ENCODE data around the gene CEP19. TPM values are rescaled to one million over a fixed set of nuclear protein-coding genes. Genes with fewer than 3 reads are reported as not detected.
A peak's percentile ranks its signal among the peaks of the same experiment; 100 is the strongest.

CEP19 gene, protein sequence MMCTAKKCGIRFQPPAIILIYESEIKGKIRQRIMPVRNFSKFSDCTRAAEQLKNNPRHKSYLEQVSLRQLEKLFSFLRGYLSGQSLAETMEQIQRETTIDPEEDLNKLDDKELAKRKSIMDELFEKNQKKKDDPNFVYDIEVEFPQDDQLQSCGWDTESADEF
- total RNA-seq = 2.2 TPM
- long read RNA-seq, partial matches to known transcripts = 1 of 5 reads
- long read RNA-seq, other reads (novel, unspliced or antisense) = 0 of 5 reads

DNA sequence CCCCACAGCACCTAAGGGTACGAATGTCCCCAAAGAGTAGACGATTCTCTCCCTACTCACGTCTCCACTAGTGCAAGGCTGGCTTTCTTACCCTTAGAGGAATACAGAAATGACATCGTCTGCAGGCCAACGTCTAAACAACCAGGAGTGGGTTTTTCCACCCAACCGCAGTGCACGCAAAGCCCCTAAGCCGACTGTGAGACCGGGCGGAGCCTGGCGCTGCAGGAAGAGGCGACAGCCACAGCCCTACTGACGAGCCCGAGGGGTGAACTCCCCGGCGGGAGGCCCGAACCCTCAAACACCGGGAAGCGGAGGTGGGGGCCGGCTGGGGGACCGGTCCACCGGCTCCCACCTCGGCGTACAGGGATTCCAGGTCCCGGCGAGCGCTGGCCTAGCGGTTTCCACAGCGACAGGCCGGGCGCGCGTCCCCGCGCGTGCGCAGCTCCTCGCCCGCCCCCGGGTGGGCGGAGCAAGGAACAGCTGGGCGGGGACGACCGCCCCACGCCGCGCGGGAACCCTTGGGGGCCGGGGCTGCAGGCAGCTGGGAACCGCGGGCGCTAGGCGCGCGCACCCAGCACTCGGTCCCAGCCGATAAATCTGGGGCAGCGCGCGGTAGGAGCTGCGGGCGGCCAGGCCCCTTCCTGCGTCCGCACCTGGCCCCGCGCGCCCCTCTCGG lies at the start of gene CEP19, which contains the start of gene PIGX:
Gene CEP19, minus strand, starts transcription at position 413 of the 676 bp plus-strand sequence. CDS start 3,593 bp downstream, outside the sequence.
Gene PIGX, plus strand, starts transcription at position 540 of the 676 bp plus-strand sequence.
- H3K4me1 ChIP-seq = peaks cover 14% of the 10 kb centered on the region
- H3K27ac ChIP-seq = peak within 1 kb of the TSS; percentile 91
- H3K4me3 ChIP-seq = peak within 1 kb of the TSS; percentile 83
- no peaks in the 10 kb centered on the region for H3K27me3 ChIP-seq (ENCODE audit: low read depth)
- intact Hi-C loops (cut with DNase I) = no loop called here
- DNase-seq = peak; percentile 89
- TF ChIP-seq, protein P1, sequence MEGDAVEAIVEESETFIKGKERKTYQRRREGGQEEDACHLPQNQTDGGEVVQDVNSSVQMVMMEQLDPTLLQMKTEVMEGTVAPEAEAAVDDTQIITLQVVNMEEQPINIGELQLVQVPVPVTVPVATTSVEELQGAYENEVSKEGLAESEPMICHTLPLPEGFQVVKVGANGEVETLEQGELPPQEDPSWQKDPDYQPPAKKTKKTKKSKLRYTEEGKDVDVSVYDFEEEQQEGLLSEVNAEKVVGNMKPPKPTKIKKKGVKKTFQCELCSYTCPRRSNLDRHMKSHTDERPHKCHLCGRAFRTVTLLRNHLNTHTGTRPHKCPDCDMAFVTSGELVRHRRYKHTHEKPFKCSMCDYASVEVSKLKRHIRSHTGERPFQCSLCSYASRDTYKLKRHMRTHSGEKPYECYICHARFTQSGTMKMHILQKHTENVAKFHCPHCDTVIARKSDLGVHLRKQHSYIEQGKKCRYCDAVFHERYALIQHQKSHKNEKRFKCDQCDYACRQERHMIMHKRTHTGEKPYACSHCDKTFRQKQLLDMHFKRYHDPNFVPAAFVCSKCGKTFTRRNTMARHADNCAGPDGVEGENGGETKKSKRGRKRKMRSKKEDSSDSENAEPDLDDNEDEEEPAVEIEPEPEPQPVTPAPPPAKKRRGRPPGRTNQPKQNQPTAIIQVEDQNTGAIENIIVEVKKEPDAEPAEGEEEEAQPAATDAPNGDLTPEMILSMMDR (IDR thresholded peaks at IDR 0.05) = peak; percentile 8
- ATAC-seq = peak; percentile 98 to 99
- no peaks in the 10 kb centered on the region for H3K36me3 ChIP-seq
- H3K9me3 ChIP-seq = no peaks in the 10 kb centered on the region

DNA sequence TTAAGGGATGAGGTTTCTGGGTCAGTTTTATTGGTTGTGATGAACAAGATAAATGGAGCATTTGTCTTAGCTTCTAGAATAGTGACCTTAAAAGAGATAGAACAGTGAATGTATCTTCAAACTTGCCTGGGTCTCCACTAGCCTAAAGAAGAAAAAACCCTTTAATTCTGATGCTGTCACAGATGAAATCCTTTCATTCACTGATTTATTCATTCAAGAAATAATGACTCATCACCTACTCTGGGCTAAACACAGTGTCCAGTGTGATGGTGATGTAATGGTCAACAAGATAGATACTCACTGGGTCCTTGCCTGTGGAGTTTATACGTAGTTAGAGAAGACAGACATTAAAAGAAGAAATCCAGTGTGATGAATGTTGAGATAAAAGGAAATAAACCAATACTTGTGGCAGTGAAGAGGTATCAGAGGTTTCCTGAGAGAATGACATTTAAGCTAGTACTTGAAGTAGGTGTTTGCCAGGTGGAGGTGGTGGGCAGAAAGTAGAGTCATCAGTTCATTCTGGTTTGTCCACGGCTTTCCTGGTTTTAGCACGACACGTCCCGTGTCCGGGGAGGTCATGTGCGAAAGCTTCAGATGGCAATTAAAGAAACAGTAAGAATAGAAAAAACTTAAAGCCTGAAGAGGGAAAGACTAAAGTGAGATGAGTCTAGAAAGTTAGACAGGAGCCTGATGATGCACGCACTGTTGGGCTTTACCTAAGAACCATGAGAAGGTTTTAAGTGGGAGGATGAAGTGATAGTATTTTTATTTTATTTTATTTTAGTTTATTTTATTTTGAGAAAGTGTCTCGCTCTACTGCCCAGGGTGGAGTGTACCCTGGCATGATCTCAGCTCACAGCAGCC lies 46.1 kb upstream of the CEP19 start:
- DNase-seq = no peak

DNA sequence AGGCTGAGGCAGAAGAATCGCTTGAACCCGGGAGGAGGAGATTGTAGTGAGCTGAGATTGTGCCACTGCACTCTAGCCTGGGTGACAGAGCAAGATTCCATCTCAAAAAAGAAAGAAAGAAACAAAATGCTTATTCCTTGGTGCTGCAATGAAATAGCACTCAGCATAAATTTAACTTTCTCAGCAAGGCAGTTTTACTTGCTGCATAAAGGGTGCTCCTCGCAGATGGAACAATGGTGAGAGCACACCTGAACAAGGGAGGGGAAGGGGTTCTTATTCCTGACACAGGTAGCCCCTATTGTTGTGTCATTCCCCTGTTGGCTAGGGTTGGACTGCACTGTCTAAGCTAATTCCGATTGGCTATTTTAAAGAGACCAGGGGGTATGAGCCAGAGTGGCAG lies 44.7 kb upstream of the CEP19 start:
- intact Hi-C loops (cut with DNase I) = no loop called here
- Histone ChIP-seq H3K27me3 (ENCODE audit: low read depth) (no peaks in the 10 kb centered on the region), H3K36me3 (no peaks in the 10 kb centered on the region), H3K9me3 (peaks cover 11% of the 10 kb centered on the region), H3K4me3 (no peak overlapping the region), H3K4me1 (peaks cover 9% of the 10 kb centered on the region), H3K27ac (no peak overlapping the region)
- DNase-seq (no peak), ATAC-seq (no peak)
- TF ChIP-seq, protein P1 (IDR thresholded peaks at IDR 0.05) = no peak

More for the DNA sequence above, 46.1 kb upstream of the CEP19 start:
- Histone ChIP-seq H3K27me3 (ENCODE audit: low read depth) (no peaks in the 10 kb centered on the region), H3K4me3 (no peak overlapping the region), H3K4me1 (peaks cover 9% of the 10 kb centered on the region), H3K27ac (no peak overlapping the region), H3K9me3 (peaks cover 11% of the 10 kb centered on the region), H3K36me3 (no peaks in the 10 kb centered on the region)
- intact Hi-C loops (cut with DNase I) = no loop called here
- TF ChIP-seq, protein P1 (IDR thresholded peaks at IDR 0.05) = no peak
- ATAC-seq = no peak

DNA sequence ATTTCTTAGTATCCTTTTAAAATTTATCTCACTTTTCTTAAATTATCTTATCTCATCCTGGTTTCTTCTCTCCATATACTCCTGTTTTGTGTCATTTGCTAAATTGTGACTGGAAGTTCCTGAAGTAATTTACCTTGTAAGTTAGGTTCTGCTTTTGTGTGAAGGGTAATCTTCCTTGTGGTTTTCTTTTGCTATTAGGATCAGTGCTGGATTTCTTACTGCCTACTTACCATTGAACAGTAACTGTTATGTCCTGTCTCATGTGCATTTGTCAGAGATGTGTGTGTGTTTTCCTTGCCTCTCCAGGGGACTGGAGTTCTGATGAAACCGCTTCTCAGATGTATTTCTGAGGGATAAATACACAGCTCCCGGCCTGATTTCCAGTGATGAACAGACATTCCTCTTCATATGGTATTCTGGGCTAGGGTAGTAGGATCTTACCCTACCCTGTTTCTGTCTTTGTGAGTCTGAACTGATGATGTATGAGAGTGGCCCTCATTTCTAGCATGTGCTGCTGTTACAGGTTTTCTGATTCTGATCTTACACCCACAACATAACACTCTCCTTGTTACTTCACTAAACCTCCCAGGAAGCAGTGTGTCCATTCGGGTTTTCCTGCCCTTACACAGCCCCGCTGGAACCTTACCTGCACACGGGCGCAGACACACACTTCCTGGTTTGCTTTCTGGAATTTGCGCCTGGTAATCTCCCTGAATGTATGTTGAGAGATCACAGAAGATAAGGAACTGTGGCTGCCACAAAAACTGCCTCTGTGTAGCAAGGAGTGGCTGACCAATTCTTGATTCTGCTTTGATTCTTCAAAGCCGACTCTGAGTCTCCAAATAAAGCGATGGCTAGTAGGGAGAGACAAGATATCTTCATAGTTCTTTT lies 42.3 kb upstream of the CEP19 start:
- TF ChIP-seq, protein P1 (IDR thresholded peaks at IDR 0.05) = no peak
- ATAC-seq (peak in 1 of 2 donors; percentile 59), DNase-seq (no peak)

More for the DNA sequence above, 42.3 kb upstream of the CEP19 start:
- no peaks in the 10 kb centered on the region for H3K36me3 ChIP-seq
- intact Hi-C loops (cut with DNase I) = no loop called here
- no peak overlapping the region for H3K4me3 ChIP-seq
- H3K27ac ChIP-seq = no peak overlapping the region
- no peaks in the 10 kb centered on the region for H3K27me3 ChIP-seq (ENCODE audit: low read depth)
- H3K4me1 ChIP-seq = peaks cover 9% of the 10 kb centered on the region
- peaks cover 11% of the 10 kb centered on the region for H3K9me3 ChIP-seq

Measured in lower lobe of right lung (tissue), 2 donors.